Limb (tissue), 2 donors: ENCODE measurements around the gene BMP5.
"Not testable (repeated sequence)": the region's sequence is repeated elsewhere in the genome, so short reads cannot be mapped to it uniquely, and the experiment has no call there.

Experiments
- DNase-seq, 2 donors: peaks; one replicate each; pipeline ENCODE4 v3.0.0-alpha.2; 2016; ENCODE audit errors: extremely low spot score in 2 of 2

The BMP5 gene

DNA sequence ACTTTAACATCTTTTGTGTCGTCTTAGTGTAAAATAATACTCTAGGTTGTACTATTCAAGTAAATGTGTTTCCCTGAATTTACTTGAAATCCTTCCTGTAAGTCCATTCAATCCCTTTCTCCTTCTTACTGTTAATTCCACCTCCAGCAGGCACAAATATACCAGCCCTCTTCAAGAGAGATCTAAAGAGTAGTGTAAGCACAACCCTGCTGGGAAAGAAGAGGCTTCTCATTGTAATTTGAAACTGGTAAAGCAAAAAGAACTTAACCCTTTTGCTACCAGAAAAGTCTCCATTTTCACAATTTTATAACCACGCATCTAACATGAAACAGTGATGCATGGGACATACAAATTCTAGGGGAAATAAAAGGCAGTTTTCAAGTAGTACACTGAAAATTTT, at the start of gene BMP5:
Gene BMP5, minus strand, starts transcription at position 191 of the 400 bp plus-strand sequence. CDS start 725 bp downstream, outside the sequence.
- peak in 1 of 2 donors; percentile 66 for DNase-seq

DNA sequence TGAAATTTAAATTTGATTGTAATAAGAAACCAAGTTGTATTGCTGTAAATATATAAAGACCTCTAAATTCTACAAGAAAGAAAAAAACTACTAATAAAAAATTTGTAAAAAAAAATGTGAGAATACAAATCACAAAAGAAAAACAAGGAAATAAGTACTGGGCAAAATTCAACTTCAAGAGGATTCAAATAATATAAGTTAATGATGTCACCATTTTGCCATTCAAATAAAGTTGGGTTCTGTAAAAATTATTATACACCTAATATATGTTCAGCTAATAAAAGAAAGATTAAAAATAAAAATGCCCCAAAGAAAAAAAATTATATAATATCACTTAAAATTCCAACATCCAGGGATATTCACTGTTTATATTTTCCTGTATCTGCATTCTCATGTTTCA, 47.0 kb upstream of the BMP5 start:
- no peak for DNase-seq

DNA sequence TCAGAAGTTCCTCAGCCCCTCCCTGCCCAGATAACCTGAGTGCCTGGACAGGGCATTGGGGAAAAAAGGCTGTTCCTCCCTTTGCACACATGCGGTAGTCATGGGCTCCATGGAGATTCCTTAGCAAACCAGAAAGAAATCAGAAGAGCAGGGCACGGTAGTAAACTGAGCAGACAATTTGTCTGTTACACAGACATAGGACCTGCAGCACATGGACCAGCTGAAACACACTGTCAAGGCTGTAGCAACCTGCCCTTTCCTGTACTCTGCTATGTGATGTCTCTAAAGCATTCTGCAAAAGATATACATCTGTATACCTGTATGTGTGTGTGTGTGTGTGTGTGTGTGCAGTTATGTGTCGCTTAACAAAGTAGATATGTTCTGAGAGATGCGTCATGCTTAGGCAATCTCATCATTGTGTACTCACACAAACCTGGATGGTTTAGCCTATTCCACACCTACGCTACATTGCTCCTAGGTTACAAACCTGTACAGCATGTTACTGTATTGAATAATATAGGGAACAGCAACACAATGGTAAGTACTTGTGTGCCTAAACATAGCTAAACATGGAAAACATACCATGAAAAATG, 44.4 kb upstream of the BMP5 start:
- DNase-seq, result no peak

DNA sequence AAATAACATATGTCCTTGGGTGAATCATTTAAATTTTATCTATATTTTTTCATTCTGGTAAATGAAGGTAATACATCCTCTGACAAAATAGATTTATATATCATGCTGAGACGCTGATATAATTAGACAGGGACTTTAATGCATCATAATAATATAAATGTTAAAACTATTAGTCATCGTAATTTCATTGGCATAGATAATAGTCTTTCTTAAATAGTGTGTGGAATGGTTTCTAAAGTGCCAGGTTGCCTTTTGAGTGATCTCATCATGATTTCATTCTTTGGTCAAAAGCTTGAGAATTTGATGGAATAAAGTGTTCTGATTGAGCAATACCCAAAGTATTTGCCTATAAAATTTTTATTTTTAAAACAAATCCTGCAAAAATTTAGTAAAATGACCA, 43.2 kb upstream of the BMP5 start:
- DNase-seq, result no peak

DNA sequence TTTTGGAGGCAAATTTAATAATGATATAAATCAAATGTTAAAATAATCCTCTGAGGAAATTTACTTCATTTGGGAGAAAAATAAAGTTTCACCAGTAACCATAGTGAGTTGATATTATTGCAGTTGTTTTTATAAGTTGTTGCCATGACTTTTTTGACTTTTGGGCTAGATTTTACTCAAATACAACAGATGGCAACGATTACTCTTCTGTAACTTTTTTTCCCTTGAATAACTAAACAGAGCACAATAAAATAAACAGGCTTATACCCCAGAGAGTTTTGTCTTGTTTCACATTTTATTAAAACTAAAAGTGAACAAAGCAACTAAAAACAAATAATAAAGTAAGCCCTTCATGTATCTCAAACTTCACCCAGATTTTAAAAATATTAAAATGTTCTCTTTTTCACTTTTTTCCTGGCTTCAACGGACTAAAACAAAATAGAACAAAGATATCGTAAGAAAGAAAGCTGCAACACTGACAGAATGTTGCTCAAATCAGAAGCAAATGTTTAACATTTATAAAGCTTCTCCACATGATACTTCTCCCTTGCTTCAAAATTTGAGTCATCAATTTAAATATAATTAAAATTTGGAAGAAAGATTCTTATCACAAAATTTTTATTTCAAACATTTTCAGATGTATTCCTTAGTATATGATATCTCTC, 42.5 kb upstream of the BMP5 start:
- DNase-seq, result peak in 1 of 2 donors; percentile 75

DNA sequence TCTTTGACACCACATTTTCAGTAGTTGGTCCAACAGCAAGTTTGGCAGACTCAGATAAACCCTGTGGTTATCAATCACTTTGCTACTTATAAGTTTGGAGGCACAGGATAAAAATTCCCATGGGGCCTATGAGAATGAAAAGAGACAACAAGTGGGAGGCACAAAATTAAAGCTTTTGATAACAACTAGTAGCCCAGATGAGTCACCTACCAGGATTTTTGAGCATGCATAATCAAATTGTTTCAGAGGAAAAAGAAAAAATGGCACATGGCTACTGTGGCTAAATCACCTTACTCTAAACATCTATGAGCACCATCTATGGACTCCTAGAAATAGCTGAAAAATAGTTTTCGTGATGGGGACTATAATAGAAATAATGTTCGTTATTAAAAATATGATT, 40.8 kb upstream of the BMP5 start:
- no peak for DNase-seq

DNA sequence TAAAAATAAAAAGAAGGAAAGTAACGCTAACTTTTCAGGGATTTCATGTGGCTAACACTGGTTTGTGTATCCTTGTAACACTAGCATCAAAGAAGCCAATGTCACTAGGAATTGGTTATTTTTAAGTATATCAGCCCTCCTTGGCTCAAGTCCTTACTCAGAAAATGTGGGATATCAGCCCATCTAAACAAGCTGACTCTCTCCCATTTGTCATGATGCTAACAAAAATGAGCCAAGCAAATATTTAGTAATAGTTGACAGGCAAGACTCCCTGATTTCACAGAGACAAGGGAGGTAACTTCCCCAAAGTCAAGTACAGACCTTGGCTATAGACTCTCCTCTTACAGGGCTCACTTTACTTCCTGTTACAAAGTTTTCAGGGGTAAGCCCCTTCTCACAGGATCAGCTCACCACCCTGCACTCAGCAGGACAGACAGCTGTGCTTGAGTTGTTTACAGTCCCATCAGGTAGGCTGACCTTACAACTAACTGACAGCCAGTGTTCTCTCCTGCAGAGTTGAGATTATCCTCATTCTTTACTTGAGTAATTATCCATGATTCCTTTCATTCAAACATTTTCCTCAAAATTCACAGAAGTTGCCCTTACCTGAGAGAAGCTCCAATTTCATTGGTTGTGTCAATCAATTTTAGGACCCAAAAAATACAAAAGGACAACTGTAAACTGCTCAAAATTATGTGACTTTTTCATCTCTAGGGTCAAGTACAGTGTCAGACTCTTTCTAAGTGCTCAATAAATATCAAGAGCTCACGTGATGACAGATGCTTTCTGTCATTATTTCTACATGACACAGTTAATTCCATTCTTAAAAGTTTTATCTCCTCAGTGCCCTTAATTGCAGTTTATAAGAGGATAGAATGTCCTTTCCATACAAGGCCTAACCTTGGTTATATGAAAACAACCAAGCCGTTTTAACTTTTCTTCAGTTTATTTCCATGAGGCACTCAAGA, 38.1 kb upstream of the BMP5 start:
- DNase-seq, result no peak

DNA sequence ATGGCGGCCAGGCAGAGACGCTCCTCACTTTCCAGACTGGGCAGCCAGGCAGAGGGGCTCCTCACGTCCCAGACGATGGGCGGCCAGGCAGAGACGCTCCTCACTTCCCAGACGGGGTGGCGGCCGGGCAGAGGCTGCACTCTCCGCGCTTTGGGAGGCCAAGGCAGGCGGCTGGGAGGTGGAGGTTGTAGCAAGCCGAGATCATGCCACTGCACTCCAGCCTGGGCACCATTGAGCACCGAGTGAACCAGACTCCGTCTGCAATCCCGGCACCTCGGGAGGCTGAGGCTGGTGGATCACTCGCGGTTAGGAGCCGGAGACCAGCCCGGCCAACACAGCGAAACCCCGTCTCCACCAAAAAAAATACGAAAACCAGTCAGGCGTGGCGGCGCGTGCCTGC, 35.1 kb upstream of the BMP5 start:
- not testable (repeated sequence) for DNase-seq

DNA sequence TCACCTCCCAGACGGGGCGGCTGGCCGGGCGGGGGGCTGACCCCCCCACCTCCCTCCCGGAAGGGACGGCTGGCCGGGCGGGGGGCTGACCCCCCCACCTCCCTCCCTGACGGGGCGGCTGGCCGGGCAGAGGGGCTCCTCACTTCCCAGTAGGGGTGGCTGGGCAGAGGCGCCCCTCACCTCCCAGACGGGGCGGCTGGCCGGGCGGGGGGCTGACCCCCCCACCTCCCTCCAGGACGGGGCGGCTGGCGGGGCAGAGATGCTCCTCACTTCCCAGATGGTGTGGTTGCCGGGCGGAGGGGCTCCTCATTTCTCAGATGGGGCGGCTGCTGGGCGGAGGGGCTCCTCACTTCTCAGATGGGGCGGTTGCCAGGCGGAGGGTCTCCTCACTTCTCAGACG, 34.5 kb upstream of the BMP5 start:
- not testable (repeated sequence) for DNase-seq

DNA sequence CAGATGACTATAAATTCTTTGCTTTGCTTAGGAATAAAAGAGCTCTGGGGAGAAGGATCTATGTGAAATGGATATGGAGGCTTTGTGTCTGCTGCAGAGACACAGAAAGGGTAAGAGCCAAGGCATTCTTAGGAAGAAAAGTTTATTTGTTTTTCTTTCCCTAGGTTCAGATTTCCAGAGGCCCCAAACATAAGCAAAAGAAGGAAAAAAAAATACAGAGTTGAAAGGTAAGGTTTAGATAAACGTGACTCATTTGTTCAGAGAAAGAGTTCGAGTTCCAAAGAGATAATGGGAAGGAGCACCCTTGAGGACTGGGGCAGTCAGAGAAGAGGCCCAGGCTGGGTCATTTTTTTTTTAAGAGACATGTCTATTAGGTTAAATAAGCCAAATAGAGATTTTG, 27.4 kb upstream of the BMP5 start:
- DNase-seq, result no peak

DNA sequence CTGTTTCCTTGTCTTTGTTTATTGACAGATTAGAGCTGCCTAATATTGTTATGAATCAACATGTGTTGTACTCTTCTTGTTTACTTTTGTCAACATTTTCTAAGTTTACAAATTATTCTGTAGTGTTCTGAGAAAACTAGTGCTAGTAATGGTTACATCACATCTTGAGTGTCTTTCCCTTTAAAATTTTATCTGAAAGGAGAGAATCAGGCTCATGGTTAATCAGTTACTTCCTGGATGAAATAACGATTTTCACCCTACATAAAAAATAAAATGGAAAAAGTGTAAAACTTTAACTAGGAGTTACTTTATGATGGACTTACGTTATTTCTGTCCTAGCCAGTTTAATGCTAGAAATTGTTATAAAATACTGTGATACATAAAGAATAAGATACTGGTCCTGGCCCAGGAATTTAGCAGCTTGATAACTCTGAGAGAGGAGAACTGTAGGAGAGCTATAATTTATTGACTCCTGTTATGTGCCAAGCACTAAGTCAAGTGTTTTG, 26.4 kb upstream of the BMP5 start:
- no peak for DNase-seq

DNA sequence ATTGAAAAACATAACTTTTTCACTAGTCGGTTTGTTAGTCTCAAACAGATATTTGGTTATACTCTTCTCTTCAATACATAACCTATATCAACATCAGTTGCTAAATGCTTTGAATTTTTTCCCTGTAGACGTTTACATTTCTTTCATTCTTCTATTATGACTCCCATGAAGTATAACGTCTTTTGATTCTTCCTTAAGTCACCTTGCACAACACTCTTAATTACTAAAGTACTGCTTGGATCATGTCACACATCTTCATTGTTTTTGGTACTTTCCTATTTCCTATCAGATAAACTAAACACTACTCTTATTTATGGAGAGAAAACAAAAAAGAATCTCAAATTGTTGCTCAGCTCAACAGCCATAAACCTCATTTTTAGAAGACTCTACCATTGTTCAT, 23.0 kb upstream of the BMP5 start:
- no peak for DNase-seq

DNA sequence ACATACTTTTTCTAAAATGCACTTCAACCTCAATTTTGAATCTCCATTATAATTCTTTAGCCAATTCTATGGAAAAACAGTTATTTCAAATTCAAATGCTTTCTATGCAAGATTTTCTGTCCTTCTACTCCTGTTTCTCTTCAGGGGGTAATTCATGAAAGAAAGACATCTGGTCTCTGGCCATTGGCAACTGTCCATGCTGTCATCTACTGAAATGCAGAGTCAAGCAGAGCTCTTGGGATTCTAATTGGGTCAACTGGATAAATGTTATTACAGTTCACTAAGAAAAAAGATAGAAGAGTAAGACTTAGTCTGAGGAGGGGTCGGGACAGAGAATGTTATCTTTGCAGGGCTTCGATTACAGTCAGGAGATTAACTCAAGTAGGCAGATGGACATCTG, 22.0 kb upstream of the BMP5 start:
- no peak for DNase-seq

DNA sequence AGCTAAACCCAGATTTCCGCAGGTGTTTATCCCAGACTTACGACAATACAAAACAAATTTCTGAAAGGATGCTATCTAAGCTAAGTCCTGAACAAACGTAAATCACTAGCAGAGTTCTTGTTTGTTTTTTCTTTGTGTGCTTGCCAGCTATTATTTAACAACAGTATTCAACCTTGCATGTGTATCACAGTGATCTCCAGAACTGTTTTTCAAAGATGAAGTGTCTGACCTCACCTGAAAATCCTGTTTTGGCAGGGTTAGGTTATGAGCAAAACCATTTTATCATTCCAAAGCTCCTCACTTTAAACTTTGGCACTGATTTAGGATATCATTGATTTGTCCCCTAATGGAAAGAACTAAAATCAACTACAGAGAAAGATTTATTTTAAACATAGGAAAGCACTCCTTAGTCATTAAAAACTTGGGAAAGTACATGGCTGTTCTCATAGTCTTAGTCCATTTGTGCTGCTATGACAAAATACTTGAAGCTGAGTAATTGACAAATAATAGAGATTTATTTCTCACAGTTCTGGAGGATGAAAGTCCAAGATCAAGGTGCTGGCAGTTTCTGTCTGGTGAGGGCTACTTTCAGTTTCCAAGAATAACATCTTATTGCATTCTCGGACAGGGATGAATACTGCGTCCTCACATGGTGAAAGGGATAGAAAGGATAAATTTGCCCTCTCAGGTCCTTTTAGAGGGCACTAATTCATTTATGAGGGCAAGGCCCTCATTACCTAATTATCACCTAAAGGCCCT, 20.8 kb upstream of the BMP5 start:
- no peak for DNase-seq

DNA sequence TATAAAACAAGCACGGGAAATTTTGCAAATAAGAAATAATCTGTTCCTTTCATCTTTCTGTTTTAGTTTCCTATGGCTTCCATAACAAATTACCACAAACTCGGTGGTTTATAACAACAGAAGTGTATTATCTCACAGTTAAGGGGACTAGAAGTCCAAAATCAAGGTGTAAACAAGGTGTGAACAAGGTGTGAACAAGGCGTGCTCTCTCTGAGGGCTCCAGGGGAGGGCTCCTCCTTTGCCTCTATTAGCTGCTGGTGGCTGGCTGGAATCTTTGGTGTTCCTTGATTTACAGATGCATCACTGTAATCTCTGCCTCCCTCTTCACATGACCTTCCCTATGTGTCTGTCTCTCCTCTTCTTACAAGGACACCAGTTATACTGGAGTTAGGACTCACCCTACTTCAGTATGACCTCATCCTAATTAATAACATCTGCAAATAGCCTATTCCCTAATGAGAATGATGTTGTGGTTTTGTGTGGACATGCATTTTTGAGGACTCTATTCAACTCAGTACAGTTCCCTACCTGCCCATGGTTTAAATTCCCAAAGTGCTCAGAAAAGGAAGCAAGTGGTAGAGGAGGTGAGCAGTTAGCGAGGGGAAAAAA, 17.5 kb upstream of the BMP5 start:
- DNase-seq, result no peak

DNA sequence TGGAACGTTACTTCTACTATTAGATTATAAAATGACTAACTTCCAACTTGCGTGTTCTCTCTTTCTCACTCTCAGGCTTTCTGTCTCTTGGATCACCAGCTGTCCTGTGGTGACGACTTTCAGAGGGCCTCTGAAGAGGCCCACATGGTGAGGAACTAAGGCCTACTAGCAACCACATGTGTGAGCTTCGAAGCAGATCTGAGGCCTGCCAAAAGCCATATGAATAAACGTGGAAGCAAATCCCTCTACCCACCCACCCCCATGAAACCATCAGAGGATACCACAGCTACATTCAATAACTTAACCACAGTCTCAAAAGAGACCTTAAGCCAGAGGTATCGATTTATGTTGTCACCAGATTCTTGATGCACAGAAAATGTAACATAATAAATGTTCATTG, 13.5 kb upstream of the BMP5 start:
- no peak for DNase-seq

DNA sequence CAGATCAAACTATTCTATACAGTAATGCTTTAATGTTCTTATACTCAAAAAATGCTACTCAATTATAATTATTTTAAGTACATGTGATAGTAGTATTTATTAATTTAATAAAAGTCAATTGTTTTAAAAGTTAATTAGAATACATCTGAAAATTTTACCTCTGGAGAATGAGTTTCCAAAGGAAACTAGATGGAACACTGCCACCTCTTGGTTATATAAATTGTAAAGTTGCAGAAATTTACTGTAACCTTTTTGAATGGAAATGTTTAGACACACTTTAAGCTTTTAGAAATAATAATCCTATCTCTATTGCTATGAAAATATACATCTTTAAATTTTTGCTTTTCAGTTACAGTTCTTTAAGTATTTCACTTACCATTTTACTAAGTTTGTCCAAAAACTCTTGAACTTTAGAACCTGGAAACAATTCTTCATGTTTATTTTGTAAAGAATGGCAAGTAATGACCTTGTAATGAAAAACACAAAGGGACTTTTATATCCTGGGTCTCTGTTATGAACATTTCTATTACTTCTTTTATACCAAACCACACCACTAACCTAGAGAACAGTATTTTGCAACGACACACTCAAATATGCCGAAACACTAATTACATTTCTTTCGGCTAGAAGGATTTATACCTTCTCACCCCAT, 10.9 kb upstream of the BMP5 start:
- peak in 1 of 2 donors; percentile 66 for DNase-seq

DNA sequence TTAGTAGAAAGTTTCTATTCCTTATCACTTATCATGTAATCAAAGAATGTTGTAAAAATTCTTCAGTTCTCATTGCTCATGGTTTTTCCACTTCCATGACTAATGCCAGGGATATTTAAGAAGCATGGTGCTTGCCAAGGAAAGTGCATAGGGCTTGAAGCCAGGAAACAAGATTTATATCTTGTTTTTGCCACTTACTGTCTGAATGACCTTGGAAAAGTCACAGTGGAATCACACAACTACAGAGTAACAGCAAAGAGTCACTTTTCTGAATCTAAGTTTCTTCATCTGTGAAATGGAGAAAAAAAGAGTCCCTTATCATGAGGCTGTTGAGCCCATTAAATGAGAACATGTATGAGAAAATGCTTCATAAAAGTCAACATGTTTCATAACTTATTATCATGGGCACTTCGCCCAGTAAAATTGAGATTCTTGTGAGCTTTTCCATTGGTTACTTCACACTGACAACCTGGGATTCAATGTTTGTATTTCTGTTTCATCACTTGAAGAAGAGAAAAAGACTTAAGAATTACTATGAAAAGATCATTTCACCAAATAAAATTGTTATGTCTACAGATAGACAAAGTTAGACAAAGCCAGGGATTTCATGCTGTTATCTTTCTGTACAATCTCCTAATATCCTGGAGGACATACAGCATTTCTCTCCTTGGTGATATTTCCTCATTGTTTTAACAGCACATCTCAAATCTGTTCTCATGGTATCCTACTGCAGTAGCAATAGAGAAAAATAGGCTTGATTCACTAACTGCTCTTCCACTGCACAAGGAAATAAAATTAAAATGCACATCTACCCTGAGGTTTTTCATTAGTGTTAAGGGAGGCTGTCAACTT, 7.6 kb upstream of the BMP5 start:
- DNase-seq, result no peak

DNA sequence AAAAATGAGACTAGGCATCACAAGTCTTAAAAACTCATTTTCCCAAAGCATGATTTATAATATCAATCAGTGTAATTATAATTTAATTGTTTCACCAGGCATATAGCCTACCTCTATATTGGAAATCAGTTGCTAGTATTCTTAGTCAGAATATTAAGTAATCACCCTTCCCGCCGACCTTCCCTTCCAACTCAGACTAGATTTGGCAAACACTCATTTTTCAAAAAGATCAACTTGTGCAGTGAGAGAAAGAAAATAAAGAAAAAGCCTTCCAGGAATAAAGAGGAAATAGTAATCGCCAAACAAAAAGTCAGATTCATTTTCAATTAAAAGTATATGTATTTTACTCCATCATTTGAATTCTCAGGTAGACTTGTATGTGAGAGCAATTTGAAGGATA, 1.9 kb upstream of the BMP5 start:
- no peak for DNase-seq

DNA sequence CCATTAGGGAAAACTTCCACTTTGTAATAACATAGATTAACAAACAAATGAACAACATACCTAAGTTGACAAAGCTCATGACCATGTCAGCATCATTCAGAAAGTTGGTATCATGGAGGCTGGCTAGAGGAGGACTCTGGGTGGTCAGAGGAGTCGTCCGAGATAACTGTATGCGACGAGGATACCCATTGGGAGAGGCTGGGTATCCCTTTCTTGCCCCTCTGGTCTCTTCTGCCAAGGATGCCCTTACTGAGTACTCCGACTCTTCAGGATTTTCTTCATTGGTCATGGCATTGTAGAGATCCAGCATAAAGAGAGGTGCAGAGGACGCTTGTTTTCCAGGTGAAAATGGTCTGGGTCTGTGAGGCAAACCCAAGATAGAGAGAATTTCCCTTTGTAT, 1.1 kb downstream of the BMP5 start:
- DNase-seq, result peak in 1 of 2 donors; percentile 33
